ENCODE results near the gene USP28. TPM values are rescaled to one million over a fixed set of nuclear protein-coding genes. Genes with fewer than 3 reads are reported as not detected.

The USP28 gene
- total and polyA plus RNA-seq, 2 of the 8 experiments (the other 6 are each of a cell fraction or from before 2014, with no cell fraction given), result 82.6 to 119 TPM

DNA sequence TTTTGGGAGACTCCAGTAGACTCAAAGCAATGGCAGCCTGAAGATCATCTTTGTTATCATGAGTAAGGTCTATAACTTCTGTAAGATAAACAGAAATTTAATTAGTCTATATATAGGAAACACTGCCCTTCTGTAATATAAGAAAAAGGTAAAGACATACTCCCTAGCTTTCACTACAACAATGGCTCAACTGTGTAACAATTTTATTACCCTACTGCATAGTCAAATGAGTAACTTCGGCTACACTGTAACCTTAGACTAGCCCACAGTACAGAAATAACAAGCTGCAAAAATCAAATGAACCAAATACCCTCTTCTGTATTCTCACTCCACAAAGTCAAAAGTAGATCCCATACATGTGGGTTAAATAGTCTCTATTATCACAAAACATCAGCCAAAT, 33.7 kb downstream of the USP28 start:
- Histone ChIP-seq H2BK15ac (ENCODE audit: low read length) (no peak overlapping the region), H3K79me1 (ENCODE audit: low read depth, low read length) (peaks cover 4% of the 10 kb centered on the region), H3K9ac (replicated peaks in 1 of 4; ENCODE audit: extremely low read depth in 1 of 4, low read depth in 3 of 4, low read length in 3 of 4) (no peak overlapping the region), H2BK20ac (ENCODE audit: low read length) (no peak overlapping the region), H2AK5ac (ENCODE audit: low read depth, low read length) (no peak overlapping the region), H3K36me3 (ENCODE audit: control insufficient read depth in 2 of 4, insufficient read depth in 4 of 4, low read length in 3 of 4) (peaks cover 14 to 59% (median 42%) of the 10 kb centered on the region in 4 experiments; a peak in 7 of 8 replicates), H3K14ac (ENCODE audit: insufficient read length) (no peak overlapping the region), H3K4ac (replicated peaks; ENCODE audit: insufficient read length, low read depth, low read length) (no peak overlapping the region), H3K23ac (ENCODE audit: insufficient read length) (no peak overlapping the region), H3K4me3 (ENCODE audit: extremely low read depth in 1 of 4, insufficient read depth in 2 of 4, low read depth in 3 of 4, low read length in 4 of 4) (no peak overlapping the region), H3K4me2 (ENCODE audit: insufficient read depth in 1 of 2, low read depth in 2 of 2, low read length in 2 of 2) (no peak overlapping the region), H2BK12ac (ENCODE audit: low read depth, low read length) (no peak overlapping the region), H3K79me2 (ENCODE audit: control insufficient read depth in 1 of 2, insufficient read depth in 2 of 2, low read length in 2 of 2) (peaks cover 3 to 68% of the 10 kb centered on the region in 2 experiments; a peak in 3 of 4 replicates), H3K9me3 (ENCODE audit: insufficient read depth in 2 of 2, low read depth in 1 of 2, low read length in 1 of 2) (no peaks in the 10 kb centered on the region), H4K8ac (ENCODE audit: extremely low read depth, insufficient read depth, low read length) (no peak overlapping the region), H3K27ac (ENCODE audit: low read depth, low read length) (no peak overlapping the region), H2BK120ac (replicated peaks; ENCODE audit: low read depth, low read length) (no peak overlapping the region), H4K91ac (replicated peaks; ENCODE audit: insufficient read length, low read length) (no peak overlapping the region), H3K27me3 (replicated peaks in 1 of 4; ENCODE audit: control insufficient read depth in 3 of 4, extremely low read depth in 1 of 4, insufficient read depth in 3 of 4, low read length in 3 of 4) (no peaks in the 10 kb centered on the region), H3K4me1 (replicated peaks in 1 of 4; ENCODE audit: control insufficient read depth in 3 of 4, insufficient read depth in 4 of 4, low read length in 3 of 4) (peaks cover 0 to 3% (median 0%) of the 10 kb centered on the region in 4 experiments; a peak in 1 of 7 replicates), H4K20me1 (replicated peaks in 1 of 2; ENCODE audit: control insufficient read depth in 1 of 2, insufficient read depth in 2 of 2, low read length in 2 of 2) (peaks cover 3 to 5% of the 10 kb centered on the region in 2 experiments), H3K23me2 (ENCODE audit: low read depth, low read length) (no peaks in the 10 kb centered on the region), H2BK5ac (ENCODE audit: low read depth, low read length) (no peak overlapping the region), H3K56ac (replicated peaks; ENCODE audit: insufficient read length, low read depth, low read length) (no peak overlapping the region), H3K18ac (ENCODE audit: extremely low read depth, low read length) (no peak overlapping the region), H4K5ac (ENCODE audit: insufficient read length, low read depth, low read length) (no peak overlapping the region), H2AFZ (ENCODE audit: low read length) (no peak overlapping the region)
- POLR2A ChIA-PET (ENCODE audit: partially characterized antibody), result no interaction called here
- 86% methylated on average over 1 of the region's 1 CpG; no CpG with 5 or more reads in 1 of the 2 experiments for WGBS, 2 experiments (ENCODE audit: extremely low coverage in 1 of 2, insufficient coverage in 1 of 2, insufficient read length in 1 of 2, insufficient replicate concordance in 2 of 2, low coverage in 1 of 2, low lambda C conversion rate in 2 of 2, missing lambda C conversion rate in 1 of 2)
- no peak for FAIRE-seq
- no peak for DNase-seq (ENCODE audit: low read depth in 1 of 2, low spot score in 2 of 2)
- CTCF ChIA-PET (ENCODE audit: partially characterized antibody), result interaction anchor here (0.9 kb wide), 1 partner anchor 28 kb away, joined by 3 read pairs; no protein-coding TSS in a partner anchor
- TF ChIP-seq CHD1 (IDR thresholded peaks at IDR 0.05; ENCODE audit: low read depth, low read length) (no peak), JUND (IDR thresholded peaks at IDR 0.05; ENCODE audit: low read length) (no peak), TAF1 (IDR thresholded peaks at IDR 0.05; ENCODE audit: low read depth, low read length) (no peak), RBBP5 (IDR thresholded peaks at IDR 0.05; ENCODE audit: borderline replicate concordance, low read depth, low read length) (no peak), BACH1 (IDR thresholded peaks at IDR 0.05; ENCODE audit: low read length) (no peak), FOSL1 (IDR thresholded peaks at IDR 0.05; ENCODE audit: insufficient read depth, low read depth, low read length) (no peak), MAFK (IDR thresholded peaks at IDR 0.05; ENCODE audit: low read depth, low read length) (no peak), CREB1 (IDR thresholded peaks at IDR 0.05) (no peak), TAF7 (optimal IDR thresholded peaks at IDR 0.05; ENCODE audit: borderline replicate concordance, low read depth, low read length) (no peak), SIX5 (IDR thresholded peaks at IDR 0.05; ENCODE audit: low read depth, low read length) (no peak), RNF2 (IDR thresholded peaks at IDR 0.05; ENCODE audit: borderline replicate concordance, low read depth, low read length, missing control alignments, poor library complexity, severe bottlenecking) (no peak), NANOG (IDR thresholded peaks at IDR 0.05; ENCODE audit: insufficient read depth, low read depth, low read length, poor library complexity, severe bottlenecking) (no peak), MAX (IDR thresholded peaks at IDR 0.05) (no peak), EGR1 (IDR thresholded peaks at IDR 0.05; ENCODE audit: borderline replicate concordance, low read depth, low read length) (no peak), SP4 (IDR thresholded peaks at IDR 0.05; ENCODE audit: low read length) (no peak)

Measured in H1 (cell line).